Measurements from ENCODE around the gene SNAI3.

DNA sequence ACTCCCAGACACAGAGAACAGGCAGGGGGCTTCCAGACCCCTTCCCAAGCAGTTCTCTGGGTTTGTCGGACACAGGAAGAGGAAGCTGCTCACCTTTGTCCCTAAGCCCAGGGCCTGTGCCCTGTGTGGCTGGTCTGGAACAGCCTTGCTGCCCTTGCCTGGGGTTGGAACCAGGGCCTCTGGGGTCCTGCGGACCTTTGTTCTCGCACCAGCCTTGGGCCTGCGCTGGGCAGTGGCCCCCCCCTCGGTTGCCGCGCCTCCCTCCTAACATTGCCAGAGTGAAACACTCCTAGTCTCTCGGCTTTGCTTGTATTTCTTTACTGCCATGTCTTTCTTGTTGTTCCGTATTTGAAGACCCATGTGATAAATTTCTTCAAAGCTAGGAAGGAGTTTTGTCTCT is 56.5 kb downstream of the SNAI3 start:
- TF ChIP-seq, protein P1, sequence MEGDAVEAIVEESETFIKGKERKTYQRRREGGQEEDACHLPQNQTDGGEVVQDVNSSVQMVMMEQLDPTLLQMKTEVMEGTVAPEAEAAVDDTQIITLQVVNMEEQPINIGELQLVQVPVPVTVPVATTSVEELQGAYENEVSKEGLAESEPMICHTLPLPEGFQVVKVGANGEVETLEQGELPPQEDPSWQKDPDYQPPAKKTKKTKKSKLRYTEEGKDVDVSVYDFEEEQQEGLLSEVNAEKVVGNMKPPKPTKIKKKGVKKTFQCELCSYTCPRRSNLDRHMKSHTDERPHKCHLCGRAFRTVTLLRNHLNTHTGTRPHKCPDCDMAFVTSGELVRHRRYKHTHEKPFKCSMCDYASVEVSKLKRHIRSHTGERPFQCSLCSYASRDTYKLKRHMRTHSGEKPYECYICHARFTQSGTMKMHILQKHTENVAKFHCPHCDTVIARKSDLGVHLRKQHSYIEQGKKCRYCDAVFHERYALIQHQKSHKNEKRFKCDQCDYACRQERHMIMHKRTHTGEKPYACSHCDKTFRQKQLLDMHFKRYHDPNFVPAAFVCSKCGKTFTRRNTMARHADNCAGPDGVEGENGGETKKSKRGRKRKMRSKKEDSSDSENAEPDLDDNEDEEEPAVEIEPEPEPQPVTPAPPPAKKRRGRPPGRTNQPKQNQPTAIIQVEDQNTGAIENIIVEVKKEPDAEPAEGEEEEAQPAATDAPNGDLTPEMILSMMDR (IDR thresholded peaks at IDR 0.05; ENCODE audit: low read depth, low read length, poor library complexity, severe bottlenecking) = no peak
- TF ChIP-seq EZH2phosphoT487 (IDR thresholded peaks at IDR 0.05; ENCODE audit: borderline replicate concordance, low read length) = no peak

Data from DOHH2 (cell line).